ENCODE data around the gene WWC2.

DNA sequence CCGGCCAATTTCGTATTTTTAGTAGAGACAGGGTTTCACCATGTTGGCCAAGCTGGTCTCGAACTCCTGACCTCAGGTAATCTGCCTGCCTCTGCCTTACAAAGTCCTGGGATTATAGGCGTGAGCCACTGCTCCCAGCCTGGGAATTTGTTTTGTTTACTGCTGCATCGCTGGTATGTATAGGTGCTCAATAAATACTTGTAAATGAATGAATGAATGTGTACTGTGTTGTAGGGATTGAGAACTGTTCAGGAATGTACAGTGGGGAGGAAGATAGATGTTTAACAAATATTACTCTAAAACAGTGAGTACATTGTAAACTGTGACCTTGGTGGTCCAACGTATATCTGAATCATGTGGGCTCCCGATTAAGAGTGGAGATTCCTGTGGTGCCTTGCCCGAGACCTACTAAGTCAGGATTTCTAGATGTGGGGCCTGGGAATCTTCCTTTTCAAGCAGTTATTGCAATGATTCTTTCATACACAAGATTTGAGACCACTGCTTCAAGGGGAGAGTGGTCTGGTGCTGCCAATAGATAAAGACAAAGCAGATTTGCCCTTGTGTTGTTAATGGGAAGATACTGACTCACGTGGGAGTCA lies 41.0 kb downstream of the WWC2 start:
- TF ChIP-seq, protein P1, sequence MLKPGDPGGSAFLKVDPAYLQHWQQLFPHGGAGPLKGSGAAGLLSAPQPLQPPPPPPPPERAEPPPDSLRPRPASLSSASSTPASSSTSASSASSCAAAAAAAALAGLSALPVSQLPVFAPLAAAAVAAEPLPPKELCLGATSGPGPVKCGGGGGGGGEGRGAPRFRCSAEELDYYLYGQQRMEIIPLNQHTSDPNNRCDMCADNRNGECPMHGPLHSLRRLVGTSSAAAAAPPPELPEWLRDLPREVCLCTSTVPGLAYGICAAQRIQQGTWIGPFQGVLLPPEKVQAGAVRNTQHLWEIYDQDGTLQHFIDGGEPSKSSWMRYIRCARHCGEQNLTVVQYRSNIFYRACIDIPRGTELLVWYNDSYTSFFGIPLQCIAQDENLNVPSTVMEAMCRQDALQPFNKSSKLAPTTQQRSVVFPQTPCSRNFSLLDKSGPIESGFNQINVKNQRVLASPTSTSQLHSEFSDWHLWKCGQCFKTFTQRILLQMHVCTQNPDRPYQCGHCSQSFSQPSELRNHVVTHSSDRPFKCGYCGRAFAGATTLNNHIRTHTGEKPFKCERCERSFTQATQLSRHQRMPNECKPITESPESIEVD (tag by site-specific recombination; IDR thresholded peaks at IDR 0.05): no peak
- no peak for TF ChIP-seq ZNF274 (IDR thresholded peaks at IDR 0.05; ENCODE audit: low read length)
- TF ChIP-seq ZNF274 (tag by site-specific recombination; IDR thresholded peaks at IDR 0.05; ENCODE audit: borderline replicate concordance): no peak
- TF ChIP-seq, protein P2, sequence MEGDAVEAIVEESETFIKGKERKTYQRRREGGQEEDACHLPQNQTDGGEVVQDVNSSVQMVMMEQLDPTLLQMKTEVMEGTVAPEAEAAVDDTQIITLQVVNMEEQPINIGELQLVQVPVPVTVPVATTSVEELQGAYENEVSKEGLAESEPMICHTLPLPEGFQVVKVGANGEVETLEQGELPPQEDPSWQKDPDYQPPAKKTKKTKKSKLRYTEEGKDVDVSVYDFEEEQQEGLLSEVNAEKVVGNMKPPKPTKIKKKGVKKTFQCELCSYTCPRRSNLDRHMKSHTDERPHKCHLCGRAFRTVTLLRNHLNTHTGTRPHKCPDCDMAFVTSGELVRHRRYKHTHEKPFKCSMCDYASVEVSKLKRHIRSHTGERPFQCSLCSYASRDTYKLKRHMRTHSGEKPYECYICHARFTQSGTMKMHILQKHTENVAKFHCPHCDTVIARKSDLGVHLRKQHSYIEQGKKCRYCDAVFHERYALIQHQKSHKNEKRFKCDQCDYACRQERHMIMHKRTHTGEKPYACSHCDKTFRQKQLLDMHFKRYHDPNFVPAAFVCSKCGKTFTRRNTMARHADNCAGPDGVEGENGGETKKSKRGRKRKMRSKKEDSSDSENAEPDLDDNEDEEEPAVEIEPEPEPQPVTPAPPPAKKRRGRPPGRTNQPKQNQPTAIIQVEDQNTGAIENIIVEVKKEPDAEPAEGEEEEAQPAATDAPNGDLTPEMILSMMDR (tag by site-specific recombination; IDR thresholded peaks at IDR 0.05): no peak
- TF ChIP-seq YY1 (tag by site-specific recombination; IDR thresholded peaks at IDR 0.05): no peak
- TF ChIP-seq, protein P3, sequence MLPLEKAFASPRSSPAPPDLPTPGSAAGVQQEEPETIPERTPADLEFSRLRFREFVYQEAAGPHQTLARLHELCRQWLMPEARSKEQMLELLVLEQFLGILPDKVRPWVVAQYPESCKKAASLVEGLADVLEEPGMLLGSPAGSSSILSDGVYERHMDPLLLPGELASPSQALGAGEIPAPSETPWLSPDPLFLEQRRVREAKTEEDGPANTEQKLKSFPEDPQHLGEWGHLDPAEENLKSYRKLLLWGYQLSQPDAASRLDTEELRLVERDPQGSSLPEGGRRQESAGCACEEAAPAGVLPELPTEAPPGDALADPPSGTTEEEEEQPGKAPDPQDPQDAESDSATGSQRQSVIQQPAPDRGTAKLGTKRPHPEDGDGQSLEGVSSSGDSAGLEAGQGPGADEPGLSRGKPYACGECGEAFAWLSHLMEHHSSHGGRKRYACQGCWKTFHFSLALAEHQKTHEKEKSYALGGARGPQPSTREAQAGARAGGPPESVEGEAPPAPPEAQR (tag by site-specific recombination; IDR thresholded peaks at IDR 0.05): no peak
